Skeletal muscle satellite cell (primary cell): ENCODE results near the gene TERT.
"Not testable (repeated sequence)": the region's sequence is repeated elsewhere in the genome, so short reads cannot be mapped to it uniquely, and the experiment has no call there.

ENCODE experiments used
- H3K27me3 ChIP-seq: 2 replicates; pipeline ENCODE4 v1.7.0; 2013; ENCODE audit warnings: low read length; ENCODE audit not compliant: control insufficient read depth, insufficient read depth
- H3K36me3 ChIP-seq: 2 replicates; pipeline ENCODE4 v1.7.0; 2013; ENCODE audit warnings: mild to moderate bottlenecking, control low read depth, low read length; ENCODE audit not compliant: insufficient read depth
- H3K4me1 ChIP-seq: 2 replicates; pipeline ENCODE4 v1.7.0; 2013; ENCODE audit warnings: low read length; ENCODE audit not compliant: control insufficient read depth, insufficient read depth
- H3K4me2 ChIP-seq: 2 replicates; pipeline ENCODE4 v1.7.0; 2013; ENCODE audit warnings: mild to moderate bottlenecking, low read length
- H3K4me3 ChIP-seq: 2 replicates; pipeline ENCODE4 v1.7.0; 2013; ENCODE audit warnings: low read length
- H3K9ac ChIP-seq: 2 replicates; pipeline ENCODE4 v1.7.0; 2013; ENCODE audit warnings: mild to moderate bottlenecking, low read depth, low read length, moderate library complexity
- H3K9me3 ChIP-seq: replicated peaks from 2 replicates; pipeline ENCODE4 v1.7.0; 2013; ENCODE audit warnings: mild to moderate bottlenecking, control low read depth, low read length

The TERT gene

GRCh38 chr5:1337489-1338195, 42.8 kb upstream of the TERT start:
- H3K36me3 ChIP-seq, result peaks cover 84% of the 10 kb centered on the region
- no peaks in the 10 kb centered on the region for H3K9me3 ChIP-seq
- H3K4me1 ChIP-seq, result no peaks in the 10 kb centered on the region
- no peaks in the 10 kb centered on the region for H3K27me3 ChIP-seq
- H3K4me3 ChIP-seq, result no peak overlapping the region
- H3K4me2 ChIP-seq, result no peak overlapping the region
- no peak overlapping the region for H3K9ac ChIP-seq

DNA sequence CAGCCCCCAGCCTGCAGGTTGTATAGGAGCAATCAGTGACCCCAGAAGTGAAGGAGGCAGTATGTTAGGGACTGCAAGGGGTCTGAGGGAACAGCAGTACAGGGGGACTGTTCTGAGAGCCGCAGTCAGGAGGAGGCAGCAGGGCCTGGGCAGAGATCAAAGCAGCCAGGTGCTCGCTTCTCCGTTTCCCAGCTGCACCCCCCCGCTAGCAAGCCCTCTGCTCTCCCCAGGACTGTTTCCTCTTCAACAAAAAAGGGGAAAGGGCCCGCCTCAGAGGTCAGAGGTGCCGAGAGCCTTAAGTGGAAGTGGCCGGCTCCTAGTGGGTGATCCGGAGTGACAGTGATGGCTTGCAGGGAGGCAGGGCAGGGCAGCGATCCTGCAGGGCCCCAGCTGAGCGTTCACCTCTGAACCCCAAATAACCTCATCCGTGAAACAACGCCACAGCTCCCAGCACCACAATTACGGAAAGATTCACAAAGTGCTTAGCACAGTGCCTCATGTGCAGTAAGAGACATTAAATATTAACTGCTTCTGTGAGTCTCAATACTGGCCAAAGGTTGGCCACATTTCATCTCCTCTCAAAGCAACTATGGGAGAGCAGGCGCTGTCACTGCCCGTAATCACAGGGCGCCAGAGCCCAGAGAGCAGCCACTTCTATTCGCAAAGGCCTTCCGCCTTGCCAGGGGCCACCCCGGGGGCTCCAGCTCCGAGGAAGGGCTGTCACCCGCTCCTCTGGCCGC, 42.1 kb upstream of the TERT start:
- Histone ChIP-seq H3K4me3 (no peak overlapping the region), H3K9ac (no peak overlapping the region), H3K4me1 (no peaks in the 10 kb centered on the region), H3K36me3 (peaks cover 80% of the 10 kb centered on the region), H3K4me2 (no peak overlapping the region), H3K27me3 (no peaks in the 10 kb centered on the region), H3K9me3 (no peaks in the 10 kb centered on the region)

DNA sequence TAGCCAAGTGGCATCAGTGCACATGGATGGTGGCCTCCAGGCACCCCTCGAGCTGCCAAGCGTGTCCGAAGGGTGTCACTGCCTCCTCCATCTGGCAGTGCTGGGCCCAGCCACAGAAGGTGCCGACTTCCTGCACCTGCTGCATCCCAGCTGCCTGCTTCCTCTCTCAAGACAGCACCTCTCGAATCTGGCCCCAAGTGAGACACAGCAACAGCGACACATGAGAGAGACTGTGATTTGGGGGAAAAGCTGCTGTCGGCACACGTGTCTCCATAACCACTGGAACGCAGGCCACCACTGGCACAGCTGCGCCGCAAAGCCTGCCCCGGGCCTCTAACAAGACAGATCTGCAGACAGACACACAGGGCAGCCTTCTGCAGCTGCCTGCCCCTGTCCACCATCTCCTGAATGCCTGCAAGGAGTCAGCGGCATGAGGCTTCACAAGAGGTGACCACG, 41.3 kb upstream of the TERT start:
- Histone ChIP-seq H3K9me3 (no peaks in the 10 kb centered on the region), H3K27me3 (no peaks in the 10 kb centered on the region), H3K36me3 (peaks cover 79% of the 10 kb centered on the region), H3K4me2 (no peak overlapping the region), H3K9ac (no peak overlapping the region), H3K4me3 (no peak overlapping the region), H3K4me1 (peaks cover under 1% of the 10 kb centered on the region)

- H3K9me3 ChIP-seq, result no peaks in the 10 kb centered on the region
- peaks cover 6% of the 10 kb centered on the region for H3K4me1 ChIP-seq
- no peak overlapping the region for H3K4me3 ChIP-seq
- H3K27me3 ChIP-seq, result no peaks in the 10 kb centered on the region
- no peak overlapping the region for H3K4me2 ChIP-seq
- peaks cover 80% of the 10 kb centered on the region for H3K36me3 ChIP-seq
- H3K9ac ChIP-seq, result no peak overlapping the region
Measured at GRCh38 chr5:1335540-1336095, 40.8 kb upstream of the TERT start.

DNA sequence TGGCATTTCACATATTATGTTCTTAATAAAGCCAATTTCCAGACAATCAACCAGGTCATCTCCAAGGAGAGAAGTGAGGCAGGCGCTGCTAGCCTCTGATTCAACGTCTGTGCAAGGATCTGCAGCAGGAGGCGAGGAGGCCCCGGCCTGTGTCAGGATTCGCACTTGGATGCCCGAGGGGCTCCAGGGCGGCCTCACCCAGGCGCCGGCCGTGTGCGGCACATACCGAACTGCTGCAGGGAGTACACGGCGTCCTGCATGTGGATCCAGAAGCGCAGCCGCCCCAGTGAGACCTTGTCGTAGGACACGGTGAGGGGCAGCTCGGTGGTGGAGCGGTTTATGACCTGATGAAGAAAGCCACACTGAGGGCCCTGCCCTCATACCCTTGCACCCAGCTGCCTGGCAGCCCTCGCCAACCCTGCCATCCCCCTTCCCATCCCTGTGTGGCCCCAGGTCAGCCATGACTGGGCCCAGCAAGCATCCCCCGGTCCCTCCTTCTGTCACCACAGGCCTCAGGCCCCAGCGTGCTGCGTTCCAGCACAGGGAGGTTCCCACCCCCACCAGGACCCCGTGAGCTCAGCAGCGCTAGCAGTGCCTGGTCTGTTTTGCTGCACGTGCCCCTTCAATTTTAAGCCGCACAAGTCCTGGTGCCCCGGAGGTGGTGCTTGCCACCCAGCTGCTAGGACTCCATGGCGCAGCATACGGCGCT, 40.1 kb upstream of the TERT start:
- H3K36me3 ChIP-seq, result peaks cover 79% of the 10 kb centered on the region
- H3K4me3 ChIP-seq, result no peak overlapping the region
- no peaks in the 10 kb centered on the region for H3K9me3 ChIP-seq
- no peaks in the 10 kb centered on the region for H3K27me3 ChIP-seq
- H3K4me2 ChIP-seq, result no peak overlapping the region
- H3K4me1 ChIP-seq, result peaks cover 11% of the 10 kb centered on the region
- H3K9ac ChIP-seq, result no peak overlapping the region

DNA sequence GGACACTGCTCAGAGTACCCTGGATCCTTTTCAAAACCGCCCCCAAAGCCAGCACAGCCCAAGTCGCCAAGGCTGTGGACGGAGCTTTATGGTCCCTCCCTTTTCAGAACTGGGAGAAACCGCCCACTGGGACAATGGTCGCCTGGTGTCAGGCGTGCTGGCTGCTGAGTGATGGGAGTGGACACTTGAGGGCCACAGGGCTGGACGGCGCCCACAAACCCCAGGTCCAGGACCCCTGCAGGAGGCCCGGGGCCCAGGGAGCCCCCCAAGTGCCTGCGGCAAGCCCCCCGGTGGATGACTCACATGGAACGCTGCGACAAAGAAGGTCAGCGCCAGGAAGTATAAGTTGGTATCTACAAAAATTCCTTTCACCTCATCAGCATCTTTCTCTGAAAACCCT, 39.1 kb upstream of the TERT start:
- Histone ChIP-seq H3K4me1 (peaks cover 11% of the 10 kb centered on the region), H3K9ac (no peak overlapping the region), H3K27me3 (no peaks in the 10 kb centered on the region), H3K36me3 (peaks cover 83% of the 10 kb centered on the region), H3K9me3 (no peaks in the 10 kb centered on the region), H3K4me3 (no peak overlapping the region), H3K4me2 (no peak overlapping the region)

GRCh38 chr5:1333286-1333685, 38.4 kb upstream of the TERT start:
- Histone ChIP-seq H3K4me1 (peaks cover 11% of the 10 kb centered on the region), H3K36me3 (peaks cover 77% of the 10 kb centered on the region)
- not testable (repeated sequence) for H3K27me3 ChIP-seq, H3K9me3 ChIP-seq, H3K4me3 ChIP-seq, H3K4me2 ChIP-seq, H3K9ac ChIP-seq

- Histone ChIP-seq H3K4me2 (no peak overlapping the region), H3K36me3 (peaks cover 69% of the 10 kb centered on the region), H3K9me3 (no peaks in the 10 kb centered on the region), H3K9ac (no peak overlapping the region), H3K4me1 (peaks cover 11% of the 10 kb centered on the region), H3K4me3 (no peak overlapping the region), H3K27me3 (no peaks in the 10 kb centered on the region)
Measured at GRCh38 chr5:1332461-1333001, 37.7 kb upstream of the TERT start.

DNA sequence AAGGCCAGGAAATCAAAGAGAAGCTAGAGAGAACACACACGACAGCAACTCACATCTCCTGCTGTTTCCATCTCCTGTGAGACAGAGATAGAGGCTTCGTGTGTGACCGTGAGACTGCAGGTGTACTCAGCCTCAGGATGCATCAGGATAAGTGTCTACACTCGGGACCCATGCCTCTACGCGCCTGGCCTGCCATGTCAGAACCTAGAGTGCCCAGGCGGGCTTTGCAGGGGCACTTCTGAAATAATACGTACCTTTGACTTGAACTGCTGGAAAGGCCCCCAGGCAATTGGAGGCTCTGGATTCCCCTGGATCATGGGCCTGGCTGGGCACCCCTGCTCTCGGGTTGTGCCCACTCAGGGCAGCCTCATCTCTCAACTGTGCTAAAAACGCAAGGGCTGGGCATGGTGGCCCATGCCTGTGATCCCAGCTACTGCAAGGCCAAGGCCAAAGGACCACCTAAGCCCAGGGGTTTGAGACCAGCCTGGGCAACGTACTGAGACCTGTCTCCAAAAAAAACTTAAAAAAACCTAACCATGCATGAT, 37.1 kb upstream of the TERT start:
- Histone ChIP-seq H3K9ac (no peak overlapping the region), H3K27me3 (no peaks in the 10 kb centered on the region), H3K4me1 (peaks cover 14% of the 10 kb centered on the region), H3K4me3 (no peak overlapping the region), H3K36me3 (peaks cover 64% of the 10 kb centered on the region), H3K9me3 (no peaks in the 10 kb centered on the region), H3K4me2 (no peak overlapping the region)

- Histone ChIP-seq H3K4me3 (no peak overlapping the region), H3K36me3 (peaks cover 60% of the 10 kb centered on the region), H3K27me3 (no peaks in the 10 kb centered on the region), H3K9ac (no peak overlapping the region), H3K9me3 (no peaks in the 10 kb centered on the region), H3K4me1 (peaks cover 14% of the 10 kb centered on the region), H3K4me2 (no peak overlapping the region)
Measured at GRCh38 chr5:1330847-1331831, 36.3 kb upstream of the TERT start.
